K562 (cell line): ENCODE results near the gene ELFN2.

ENCODE experiments used
- CEBPG ChIP-seq, 3 experiments: fragments of 200-800 bp in 1 of 3; sonication (Bioruptor generic) in 1 of 3; sonication (generic) in 1 of 3; formaldehyde crosslinking in 1 of 3; IDR thresholded peaks in 2 of 3; conservative IDR thresholded peaks in 1 of 3; 2 replicates each; pipeline versions ENCODE4 v1.6.1 to v1.8.0; 2016 to 2022; ENCODE audit warnings: missing compliant biosample characterization in 2 of 3, missing genetic modification characterization in 2 of 3, mild to moderate bottlenecking in 1 of 3, missing genetic modification reagents in 1 of 3
- RERE ChIP-seq: sonication (generic); formaldehyde crosslinking; IDR thresholded peaks from 2 replicates; pipeline ENCODE4 v1.8.0; 2023; ENCODE audit warnings: missing genetic modification reagents, mild to moderate bottlenecking, borderline replicate concordance

GRCh38 chr22:37379085-37379484 lies 48.2 kb downstream of the ELFN2 start:
- TF ChIP-seq CEBPG (CRISPR knock-in tag; IDR thresholded peaks at IDR 0.05), result no peak
- TF ChIP-seq CEBPG (tag; conservative IDR thresholded peaks at IDR 0.05 in 1 of 2, IDR thresholded peaks at IDR 0.05 in 1 of 2), result no peak
- no peak for TF ChIP-seq RERE (CRISPR knock-in tag)
